GM15510 (cell line): ENCODE results near the gene RARB.

Experiments used
- POLR2A ChIP-seq: IDR thresholded peaks from 3 replicates; pipeline ENCODE4 v1.6.1; 2011; ENCODE audit warnings: borderline replicate concordance; ENCODE audit not compliant: insufficient read length; ENCODE audit errors: extremely low read depth

Gene RARB

GRCh38 chr3:25449857-25450256, 21.8 kb downstream of the RARB start:
- TF ChIP-seq POLR2A = no peak

- no peak for TF ChIP-seq POLR2A
These were observed 24.1 kb downstream of the RARB start for GRCh38 chr3:25452192-25452591.

- no peak for TF ChIP-seq POLR2A
These were observed 24.7 kb downstream of the RARB start for GRCh38 chr3:25452740-25453139.

- no peak for TF ChIP-seq POLR2A
These were observed 25.5 kb downstream of the RARB start for GRCh38 chr3:25453619-25454004.

GRCh38 chr3:25454005-25454927, 26.2 kb downstream of the RARB start:
- TF ChIP-seq POLR2A = no peak

GRCh38 chr3:25455441-25456132, 27.5 kb downstream of the RARB start:
- TF ChIP-seq POLR2A = no peak

- no peak for TF ChIP-seq POLR2A
These were observed 28.9 kb downstream of the RARB start for GRCh38 chr3:25456723-25457670.

GRCh38 chr3:25457671-25458419, 29.8 kb downstream of the RARB start:
- no peak for TF ChIP-seq POLR2A

- TF ChIP-seq POLR2A = no peak
These were observed 30.4 kb downstream of the RARB start for GRCh38 chr3:25458420-25458814.

GRCh38 chr3:25460751-25461150, 32.7 kb downstream of the RARB start:
- no peak for TF ChIP-seq POLR2A

GRCh38 chr3:25461946-25462345, 33.9 kb downstream of the RARB start:
- TF ChIP-seq POLR2A = no peak

GRCh38 chr3:25462495-25462894, 34.4 kb downstream of the RARB start:
- no peak for TF ChIP-seq POLR2A

- TF ChIP-seq POLR2A = no peak
These were observed 35.9 kb downstream of the RARB start for GRCh38 chr3:25463836-25464418.
